GM12878 (cell line): Measurements from ENCODE around the gene SLX4. TPM values are rescaled to one million over a fixed set of nuclear protein-coding genes. Genes with fewer than 3 reads are reported as not detected.

Experiments used
- CBX5 ChIP-seq: sonication (generic); IDR thresholded peaks from 2 replicates; pipeline ENCODE4 v1.6.1; 2016; ENCODE audit warnings: low read depth, moderate library complexity, mild to moderate bottlenecking, inconsistent platforms
- HDAC6 ChIP-seq: fragments of 200-600 bp; sonication (generic); IDR thresholded peaks from one replicate; pipeline ENCODE4 v1.8.0; 2017; ENCODE audit warnings: antibody characterized with exemption; ENCODE audit not compliant: unreplicated experiment
- MYB ChIP-seq: fragments of 150-350 bp; IDR thresholded peaks from 2 replicates; pipeline ENCODE4 v1.6.1; 2014; ENCODE audit warnings: mild to moderate bottlenecking, low read depth, low read length, borderline replicate concordance
- RELA ChIP-seq: fragments of 450-650 bp; IDR thresholded peaks from 2 replicates; pipeline ENCODE4 v1.8.0; 2014; ENCODE audit warnings: borderline replicate concordance; ENCODE audit not compliant: partially characterized antibody
- ZNF622 ChIP-seq: fragments of 450-650 bp; IDR thresholded peaks from 2 replicates; pipeline ENCODE4 v1.6.1; 2017; ENCODE audit warnings: mild to moderate bottlenecking, inconsistent platforms
- polyA plus RNA-seq, 11 experiments: library from polyadenylated mRNA; depleted of rRNA in 4 of 11; unstranded in 6 of 11; stranded (reverse) in 5 of 11; fragments of >200 nt; fragmentation: Nextera tagmentation in 4 of 11; fragmentation: Illumina TruSeq in 1 of 11; extraction: Ambion mirVana in 4 of 11; extraction: Trizol in 1 of 11; gene quantifications; 1 replicate in 1 of 11; 2 replicates in 10 of 11; pipeline versions ENCODE4 v1.2.1 to v1.2.3, GENCODE V29; 2011 to 2016; ENCODE audit warnings: inconsistent platforms in 2 of 11, missing spikeins in 2 of 11, low read depth in 1 of 11
- total RNA-seq, 4 experiments: library from RNA; depleted of rRNA in 3 of 4; stranded (reverse); fragments of >200 nt in 3 of 4; fragmentation: Illumina TruSeq in 1 of 4; extraction: Trizol in 1 of 4; gene quantifications; 2 replicates each; pipeline versions ENCODE4 v1.2.1 to v1.2.3, GENCODE V29; 2013 to 2021
- TF ChIP-seq, protein P1 (sequence below): fragments of 450-650 bp; IDR thresholded peaks from 2 replicates; pipeline ENCODE4 v1.6.1; 2017; ENCODE audit warnings: antibody characterized with exemption, mild to moderate bottlenecking, moderate library complexity
- TF ChIP-seq, protein P2 (sequence below): IDR thresholded peaks from 2 replicates; pipeline ENCODE4 v1.6.1; 2012; ENCODE audit warnings: mild to moderate bottlenecking, low read depth, low read length
- TF ChIP-seq, protein P3 (sequence below): fragments of 450-650 bp; formaldehyde crosslinking; IDR thresholded peaks from 2 replicates; pipeline ENCODE4 v1.4.0; 2022; ENCODE audit warnings: mild to moderate bottlenecking, moderate library complexity
- TF ChIP-seq, protein P4 (sequence below): fragments of 450-650 bp; conservative IDR thresholded peaks from 2 replicates; pipeline ENCODE4 v1.6.1; 2017; ENCODE audit warnings: mild to moderate bottlenecking, moderate library complexity

Gene SLX4
- total and polyA plus RNA-seq, 10 of the 15 experiments (the other 5 are each of a cell fraction or from before 2014, with no cell fraction given) = 0.18 to 12.3 (median 4.8) TPM

DNA sequence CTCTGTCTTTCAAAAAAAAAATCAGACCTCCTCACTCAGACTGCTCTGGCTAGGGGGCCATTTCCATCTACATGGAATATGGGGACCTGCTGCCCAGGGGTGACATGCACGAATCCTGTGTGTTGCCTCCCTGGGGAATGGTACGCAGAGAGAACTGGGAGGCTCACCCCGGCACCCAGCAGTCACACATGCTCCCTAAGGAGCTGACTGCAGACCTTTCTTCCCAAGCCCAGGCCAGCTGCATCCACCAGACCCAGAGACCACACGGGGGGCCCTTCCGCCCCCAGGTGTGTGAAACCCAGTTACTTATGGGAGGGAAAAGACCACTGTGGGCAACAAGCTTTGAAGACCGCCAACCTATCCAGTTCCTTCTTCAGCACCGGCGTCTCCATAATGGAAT, 27.0 kb downstream of the SLX4 start (continued):
- TF ChIP-seq, protein P1, sequence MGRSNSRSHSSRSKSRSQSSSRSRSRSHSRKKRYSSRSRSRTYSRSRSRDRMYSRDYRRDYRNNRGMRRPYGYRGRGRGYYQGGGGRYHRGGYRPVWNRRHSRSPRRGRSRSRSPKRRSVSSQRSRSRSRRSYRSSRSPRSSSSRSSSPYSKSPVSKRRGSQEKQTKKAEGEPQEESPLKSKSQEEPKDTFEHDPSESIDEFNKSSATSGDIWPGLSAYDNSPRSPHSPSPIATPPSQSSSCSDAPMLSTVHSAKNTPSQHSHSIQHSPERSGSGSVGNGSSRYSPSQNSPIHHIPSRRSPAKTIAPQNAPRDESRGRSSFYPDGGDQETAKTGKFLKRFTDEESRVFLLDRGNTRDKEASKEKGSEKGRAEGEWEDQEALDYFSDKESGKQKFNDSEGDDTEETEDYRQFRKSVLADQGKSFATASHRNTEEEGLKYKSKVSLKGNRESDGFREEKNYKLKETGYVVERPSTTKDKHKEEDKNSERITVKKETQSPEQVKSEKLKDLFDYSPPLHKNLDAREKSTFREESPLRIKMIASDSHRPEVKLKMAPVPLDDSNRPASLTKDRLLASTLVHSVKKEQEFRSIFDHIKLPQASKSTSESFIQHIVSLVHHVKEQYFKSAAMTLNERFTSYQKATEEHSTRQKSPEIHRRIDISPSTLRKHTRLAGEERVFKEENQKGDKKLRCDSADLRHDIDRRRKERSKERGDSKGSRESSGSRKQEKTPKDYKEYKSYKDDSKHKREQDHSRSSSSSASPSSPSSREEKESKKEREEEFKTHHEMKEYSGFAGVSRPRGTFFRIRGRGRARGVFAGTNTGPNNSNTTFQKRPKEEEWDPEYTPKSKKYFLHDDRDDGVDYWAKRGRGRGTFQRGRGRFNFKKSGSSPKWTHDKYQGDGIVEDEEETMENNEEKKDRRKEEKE = no peak
- no peak for TF ChIP-seq RELA
- TF ChIP-seq ZNF622 = no peak
- TF ChIP-seq CBX5 = no peak
- no peak for TF ChIP-seq MYB
- no peak for TF ChIP-seq HDAC6
- TF ChIP-seq, protein P2, sequence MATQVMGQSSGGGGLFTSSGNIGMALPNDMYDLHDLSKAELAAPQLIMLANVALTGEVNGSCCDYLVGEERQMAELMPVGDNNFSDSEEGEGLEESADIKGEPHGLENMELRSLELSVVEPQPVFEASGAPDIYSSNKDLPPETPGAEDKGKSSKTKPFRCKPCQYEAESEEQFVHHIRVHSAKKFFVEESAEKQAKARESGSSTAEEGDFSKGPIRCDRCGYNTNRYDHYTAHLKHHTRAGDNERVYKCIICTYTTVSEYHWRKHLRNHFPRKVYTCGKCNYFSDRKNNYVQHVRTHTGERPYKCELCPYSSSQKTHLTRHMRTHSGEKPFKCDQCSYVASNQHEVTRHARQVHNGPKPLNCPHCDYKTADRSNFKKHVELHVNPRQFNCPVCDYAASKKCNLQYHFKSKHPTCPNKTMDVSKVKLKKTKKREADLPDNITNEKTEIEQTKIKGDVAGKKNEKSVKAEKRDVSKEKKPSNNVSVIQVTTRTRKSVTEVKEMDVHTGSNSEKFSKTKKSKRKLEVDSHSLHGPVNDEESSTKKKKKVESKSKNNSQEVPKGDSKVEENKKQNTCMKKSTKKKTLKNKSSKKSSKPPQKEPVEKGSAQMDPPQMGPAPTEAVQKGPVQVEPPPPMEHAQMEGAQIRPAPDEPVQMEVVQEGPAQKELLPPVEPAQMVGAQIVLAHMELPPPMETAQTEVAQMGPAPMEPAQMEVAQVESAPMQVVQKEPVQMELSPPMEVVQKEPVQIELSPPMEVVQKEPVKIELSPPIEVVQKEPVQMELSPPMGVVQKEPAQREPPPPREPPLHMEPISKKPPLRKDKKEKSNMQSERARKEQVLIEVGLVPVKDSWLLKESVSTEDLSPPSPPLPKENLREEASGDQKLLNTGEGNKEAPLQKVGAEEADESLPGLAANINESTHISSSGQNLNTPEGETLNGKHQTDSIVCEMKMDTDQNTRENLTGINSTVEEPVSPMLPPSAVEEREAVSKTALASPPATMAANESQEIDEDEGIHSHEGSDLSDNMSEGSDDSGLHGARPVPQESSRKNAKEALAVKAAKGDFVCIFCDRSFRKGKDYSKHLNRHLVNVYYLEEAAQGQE = no peak
- TF ChIP-seq, protein P3, sequence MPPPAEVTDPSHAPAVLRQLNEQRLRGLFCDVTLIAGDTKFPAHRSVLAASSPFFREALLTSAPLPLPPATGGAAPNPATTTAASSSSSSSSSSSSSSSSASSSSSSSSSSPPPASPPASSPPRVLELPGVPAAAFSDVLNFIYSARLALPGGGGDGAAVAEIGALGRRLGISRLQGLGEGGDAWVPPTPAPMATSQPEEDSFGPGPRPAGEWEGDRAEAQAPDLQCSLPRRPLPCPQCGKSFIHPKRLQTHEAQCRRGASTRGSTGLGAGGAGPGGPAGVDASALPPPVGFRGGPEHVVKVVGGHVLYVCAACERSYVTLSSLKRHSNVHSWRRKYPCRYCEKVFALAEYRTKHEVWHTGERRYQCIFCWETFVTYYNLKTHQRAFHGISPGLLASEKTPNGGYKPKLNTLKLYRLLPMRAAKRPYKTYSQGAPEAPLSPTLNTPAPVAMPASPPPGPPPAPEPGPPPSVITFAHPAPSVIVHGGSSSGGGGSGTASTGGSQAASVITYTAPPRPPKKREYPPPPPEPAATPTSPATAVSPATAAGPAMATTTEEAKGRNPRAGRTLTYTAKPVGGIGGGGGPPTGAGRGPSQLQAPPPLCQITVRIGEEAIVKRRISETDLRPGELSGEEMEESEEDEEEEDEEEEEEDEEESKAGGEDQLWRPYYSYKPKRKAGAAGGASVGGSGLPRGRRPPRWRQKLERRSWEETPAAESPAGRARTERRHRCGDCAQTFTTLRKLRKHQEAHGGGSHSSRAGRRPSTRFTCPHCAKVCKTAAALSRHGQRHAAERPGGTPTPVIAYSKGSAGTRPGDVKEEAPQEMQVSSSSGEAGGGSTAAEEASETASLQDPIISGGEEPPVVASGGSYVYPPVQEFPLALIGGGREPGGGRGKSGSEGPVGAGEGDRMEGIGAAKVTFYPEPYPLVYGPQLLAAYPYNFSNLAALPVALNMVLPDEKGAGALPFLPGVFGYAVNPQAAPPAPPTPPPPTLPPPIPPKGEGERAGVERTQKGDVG (CRISPR knock-in tag) = no peak
- TF ChIP-seq, protein P4, sequence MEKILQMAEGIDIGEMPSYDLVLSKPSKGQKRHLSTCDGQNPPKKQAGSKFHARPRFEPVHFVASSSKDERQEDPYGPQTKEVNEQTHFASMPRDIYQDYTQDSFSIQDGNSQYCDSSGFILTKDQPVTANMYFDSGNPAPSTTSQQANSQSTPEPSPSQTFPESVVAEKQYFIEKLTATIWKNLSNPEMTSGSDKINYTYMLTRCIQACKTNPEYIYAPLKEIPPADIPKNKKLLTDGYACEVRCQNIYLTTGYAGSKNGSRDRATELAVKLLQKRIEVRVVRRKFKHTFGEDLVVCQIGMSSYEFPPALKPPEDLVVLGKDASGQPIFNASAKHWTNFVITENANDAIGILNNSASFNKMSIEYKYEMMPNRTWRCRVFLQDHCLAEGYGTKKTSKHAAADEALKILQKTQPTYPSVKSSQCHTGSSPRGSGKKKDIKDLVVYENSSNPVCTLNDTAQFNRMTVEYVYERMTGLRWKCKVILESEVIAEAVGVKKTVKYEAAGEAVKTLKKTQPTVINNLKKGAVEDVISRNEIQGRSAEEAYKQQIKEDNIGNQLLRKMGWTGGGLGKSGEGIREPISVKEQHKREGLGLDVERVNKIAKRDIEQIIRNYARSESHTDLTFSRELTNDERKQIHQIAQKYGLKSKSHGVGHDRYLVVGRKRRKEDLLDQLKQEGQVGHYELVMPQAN = no peak
